ENCODE results near the gene IQCN.

Gene IQCN, protein sequence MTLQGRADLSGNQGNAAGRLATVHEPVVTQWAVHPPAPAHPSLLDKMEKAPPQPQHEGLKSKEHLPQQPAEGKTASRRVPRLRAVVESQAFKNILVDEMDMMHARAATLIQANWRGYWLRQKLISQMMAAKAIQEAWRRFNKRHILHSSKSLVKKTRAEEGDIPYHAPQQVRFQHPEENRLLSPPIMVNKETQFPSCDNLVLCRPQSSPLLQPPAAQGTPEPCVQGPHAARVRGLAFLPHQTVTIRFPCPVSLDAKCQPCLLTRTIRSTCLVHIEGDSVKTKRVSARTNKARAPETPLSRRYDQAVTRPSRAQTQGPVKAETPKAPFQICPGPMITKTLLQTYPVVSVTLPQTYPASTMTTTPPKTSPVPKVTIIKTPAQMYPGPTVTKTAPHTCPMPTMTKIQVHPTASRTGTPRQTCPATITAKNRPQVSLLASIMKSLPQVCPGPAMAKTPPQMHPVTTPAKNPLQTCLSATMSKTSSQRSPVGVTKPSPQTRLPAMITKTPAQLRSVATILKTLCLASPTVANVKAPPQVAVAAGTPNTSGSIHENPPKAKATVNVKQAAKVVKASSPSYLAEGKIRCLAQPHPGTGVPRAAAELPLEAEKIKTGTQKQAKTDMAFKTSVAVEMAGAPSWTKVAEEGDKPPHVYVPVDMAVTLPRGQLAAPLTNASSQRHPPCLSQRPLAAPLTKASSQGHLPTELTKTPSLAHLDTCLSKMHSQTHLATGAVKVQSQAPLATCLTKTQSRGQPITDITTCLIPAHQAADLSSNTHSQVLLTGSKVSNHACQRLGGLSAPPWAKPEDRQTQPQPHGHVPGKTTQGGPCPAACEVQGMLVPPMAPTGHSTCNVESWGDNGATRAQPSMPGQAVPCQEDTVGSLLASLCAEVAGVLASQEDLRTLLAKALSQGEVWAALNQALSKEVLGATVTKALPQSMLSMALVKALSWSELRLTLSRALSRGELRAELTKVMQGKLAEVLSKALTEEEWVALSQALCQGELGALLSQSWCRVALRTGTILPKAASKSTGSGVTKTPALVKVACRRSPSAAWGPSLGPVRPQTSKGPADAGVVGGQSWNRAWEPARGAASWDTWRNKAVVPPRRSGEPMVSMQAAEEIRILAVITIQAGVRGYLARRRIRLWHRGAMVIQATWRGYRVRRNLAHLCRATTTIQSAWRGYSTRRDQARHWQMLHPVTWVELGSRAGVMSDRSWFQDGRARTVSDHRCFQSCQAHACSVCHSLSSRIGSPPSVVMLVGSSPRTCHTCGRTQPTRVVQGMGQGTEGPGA (N-terminal part only)

DNA sequence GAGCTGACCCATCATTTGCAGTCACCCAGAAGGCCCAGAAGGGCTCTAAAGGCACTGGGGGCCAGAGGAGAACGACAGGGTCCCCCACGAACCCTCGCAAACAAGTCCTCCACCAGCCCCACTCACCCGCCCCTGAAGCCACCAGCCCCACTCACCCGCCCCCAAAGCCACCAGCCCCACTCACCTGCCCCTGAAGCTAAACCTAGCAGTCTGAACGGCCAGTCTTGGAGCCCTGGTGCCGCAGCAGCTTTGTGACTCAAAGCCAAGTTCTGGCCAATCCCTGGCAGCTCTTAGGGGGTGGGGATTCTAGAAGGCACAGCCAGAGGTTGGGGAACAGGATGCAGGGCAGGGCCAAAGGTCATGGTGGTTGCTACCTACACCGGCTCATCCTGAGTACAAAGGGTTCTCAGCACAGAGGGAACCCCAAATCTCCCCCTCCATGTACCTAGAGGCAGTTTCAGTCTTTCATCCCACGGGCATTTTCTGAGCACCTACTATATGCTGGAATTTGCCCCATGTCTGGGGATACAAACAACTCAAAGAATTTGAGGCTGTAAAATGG, at the start of gene IQCN:
Gene IQCN (minus strand): TSS at position 234 of the 562 bp plus-strand sequence. CDS start 4,974 bp downstream, outside the sequence.
- TF ChIP-seq, protein P1, sequence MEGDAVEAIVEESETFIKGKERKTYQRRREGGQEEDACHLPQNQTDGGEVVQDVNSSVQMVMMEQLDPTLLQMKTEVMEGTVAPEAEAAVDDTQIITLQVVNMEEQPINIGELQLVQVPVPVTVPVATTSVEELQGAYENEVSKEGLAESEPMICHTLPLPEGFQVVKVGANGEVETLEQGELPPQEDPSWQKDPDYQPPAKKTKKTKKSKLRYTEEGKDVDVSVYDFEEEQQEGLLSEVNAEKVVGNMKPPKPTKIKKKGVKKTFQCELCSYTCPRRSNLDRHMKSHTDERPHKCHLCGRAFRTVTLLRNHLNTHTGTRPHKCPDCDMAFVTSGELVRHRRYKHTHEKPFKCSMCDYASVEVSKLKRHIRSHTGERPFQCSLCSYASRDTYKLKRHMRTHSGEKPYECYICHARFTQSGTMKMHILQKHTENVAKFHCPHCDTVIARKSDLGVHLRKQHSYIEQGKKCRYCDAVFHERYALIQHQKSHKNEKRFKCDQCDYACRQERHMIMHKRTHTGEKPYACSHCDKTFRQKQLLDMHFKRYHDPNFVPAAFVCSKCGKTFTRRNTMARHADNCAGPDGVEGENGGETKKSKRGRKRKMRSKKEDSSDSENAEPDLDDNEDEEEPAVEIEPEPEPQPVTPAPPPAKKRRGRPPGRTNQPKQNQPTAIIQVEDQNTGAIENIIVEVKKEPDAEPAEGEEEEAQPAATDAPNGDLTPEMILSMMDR (IDR thresholded peaks at IDR 0.05; ENCODE audit: insufficient read depth, low read length, missing control alignments): no peak
- H3K4me3 ChIP-seq (ENCODE audit: low read depth, low read length): no peak within 1 kb of the TSS
- ChIA-PET POLR2A (interaction anchor here (1.1 to 2.4 kb wide), 3 partner anchors 11 to 43 kb away, joined by 4 to 8 read pairs (median 7); no protein-coding TSS in a partner anchor), CTCF (interaction anchor here (1.0 to 9.8 kb wide), 4 partner anchors 22 to 161 kb away, joined by 3 to 321 read pairs (median 6); no protein-coding TSS in a partner anchor)
- no peak for DNase-seq (ENCODE audit: low read depth, low spot score)

DNA sequence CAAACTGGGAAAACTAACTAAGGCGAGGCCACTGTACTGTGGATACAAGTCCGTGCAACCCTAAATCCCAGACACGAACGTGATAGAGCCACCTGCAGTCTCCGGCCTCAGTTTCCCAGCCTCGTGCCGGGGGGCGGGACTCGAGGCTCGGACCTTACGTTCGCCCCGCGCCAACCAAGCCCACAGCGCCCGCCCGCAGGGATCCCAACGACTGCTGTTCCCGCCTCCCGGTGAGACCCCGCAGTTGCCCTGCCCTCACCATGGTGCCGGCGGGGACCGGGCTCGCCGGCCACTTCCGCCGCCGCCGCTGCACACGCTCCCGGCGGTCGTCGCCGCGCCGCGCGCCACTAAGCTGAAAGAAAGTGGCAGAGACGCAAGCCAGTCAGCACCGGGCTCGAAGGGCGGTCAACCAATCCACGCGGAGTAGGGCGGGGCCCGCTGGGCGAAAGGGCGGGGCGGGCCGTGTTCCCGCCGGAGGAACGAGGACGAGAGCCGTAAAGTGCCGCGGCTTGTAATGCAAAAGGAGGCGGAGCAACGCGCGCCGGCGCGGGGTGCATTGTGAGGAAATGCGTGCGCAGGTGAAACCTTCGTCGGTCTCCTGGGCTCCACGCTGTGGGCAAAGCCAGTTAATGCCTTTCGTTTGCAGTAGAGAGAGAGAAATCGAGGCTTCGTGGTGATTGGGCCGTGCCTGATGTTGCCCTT, 48.7 kb upstream of the IQCN start, which contains the start of gene LSM4:
Gene LSM4 (minus strand): TSS at position 318 of the 702 bp plus-strand sequence. CDS start 56 bp downstream, at position 262.
- H3K4me3 ChIP-seq (ENCODE audit: low read depth, low read length): peak within 1 kb of the TSS; percentile 84
- DNase-seq (ENCODE audit: low read depth, low spot score): peak; percentile 65
- TF ChIP-seq, protein P1 (IDR thresholded peaks at IDR 0.05; ENCODE audit: insufficient read depth, low read length, missing control alignments): peak; percentile 41
- ChIA-PET POLR2A (interaction anchor here (0.5 to 3.8 kb wide), 5 partner anchors 18 to 91 kb away, joined by 3 to 146 read pairs (median 11); partner anchors contain the start of gene JUND), CTCF (interaction anchor here (0.8 to 8.0 kb wide), 18 partner anchors 10 to 209 kb away, joined by 3 to 161 read pairs (median 6); partner anchors contain the start of gene JUND)

DNA sequence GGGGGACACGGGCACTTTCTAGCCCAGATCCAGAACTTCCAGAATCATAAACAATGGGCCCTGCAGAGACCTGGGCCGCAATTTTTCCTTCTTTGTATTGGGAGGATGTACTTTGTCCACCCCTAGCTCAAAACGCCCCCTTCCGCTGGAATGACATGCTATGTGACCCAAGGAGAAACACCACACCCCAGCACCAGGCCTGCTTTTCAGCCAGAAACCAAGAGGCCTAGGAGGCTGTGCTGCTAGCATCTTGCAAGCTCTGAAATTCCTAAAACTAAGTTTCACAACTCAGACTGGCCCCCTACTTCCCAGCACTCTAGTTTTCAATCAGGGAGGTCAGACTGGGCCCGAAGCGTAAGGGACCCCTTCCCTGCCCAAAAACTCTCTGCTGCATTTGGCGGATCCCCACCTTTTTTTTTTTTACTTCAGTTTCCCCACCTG, 48.1 kb upstream of the IQCN start:
- H3K4me3 ChIP-seq (ENCODE audit: low read depth, low read length): peak overlapping the region; percentile 84
- no peak for DNase-seq (ENCODE audit: low read depth, low spot score)
- CTCF ChIA-PET: interaction anchor here (0.7 to 8.0 kb wide), 23 partner anchors 9 to 209 kb away, joined by 3 to 161 read pairs (median 5); partner anchors contain the start of genes GDF15 and JUND
- TF ChIP-seq, protein P1 (IDR thresholded peaks at IDR 0.05; ENCODE audit: insufficient read depth, low read length, missing control alignments): peak; percentile 27
- POLR2A ChIA-PET: interaction anchor here (0.5 to 3.8 kb wide), 5 partner anchors 17 to 92 kb away, joined by 3 to 146 read pairs (median 11); partner anchors contain the start of gene JUND

DNA sequence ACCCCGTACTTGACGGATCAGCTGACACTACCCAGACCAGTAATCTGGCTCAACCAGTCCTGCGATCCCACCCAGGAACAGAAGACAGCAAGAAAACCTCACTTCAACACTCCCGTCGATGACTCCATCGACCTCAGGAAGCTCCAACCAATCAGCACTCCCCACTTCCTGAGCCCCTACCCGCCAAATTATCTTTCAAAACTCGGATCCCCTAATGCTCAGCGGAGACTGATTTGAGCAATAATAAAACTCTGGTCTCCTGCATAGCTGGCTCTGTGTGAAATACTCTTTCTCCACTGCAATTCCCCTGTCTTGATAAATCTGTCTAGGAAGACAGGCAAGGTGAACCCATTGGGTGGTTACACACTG, 47.5 kb upstream of the IQCN start:
- POLR2A ChIA-PET: interaction anchor here (2.2 to 3.8 kb wide), 3 partner anchors 17 to 43 kb away, joined by 11 to 146 read pairs (median 13); partner anchors contain the start of gene JUND
- CTCF ChIA-PET: interaction anchor here (0.7 to 8.0 kb wide), 22 partner anchors 8 to 208 kb away, joined by 3 to 161 read pairs (median 5); partner anchors contain the start of genes GDF15 and JUND
- DNase-seq (ENCODE audit: low read depth, low spot score): no peak
- peak overlapping the region; percentile 84 for H3K4me3 ChIP-seq (ENCODE audit: low read depth, low read length)
- TF ChIP-seq, protein P1 (IDR thresholded peaks at IDR 0.05; ENCODE audit: insufficient read depth, low read length, missing control alignments): no peak

Data from AG04449 (cell line).